AG09319 (cell line): ENCODE results near the gene CNN2.
A peak's percentile ranks its signal among the peaks of the same experiment; 100 is the strongest.

Experiments
- DNase-seq: peaks from one replicate; pipeline ENCODE4 v3.0.0-alpha.2; 2010; ENCODE audit warnings: low read depth; ENCODE audit errors: extremely low read depth
- TF ChIP-seq, protein P1 (sequence below): IDR thresholded peaks from 2 replicates; pipeline ENCODE4 v1.5.1; 2011; ENCODE audit warnings: low read depth, mild to moderate bottlenecking, inconsistent platforms, low read length, moderate library complexity

The CNN2 gene

DNA sequence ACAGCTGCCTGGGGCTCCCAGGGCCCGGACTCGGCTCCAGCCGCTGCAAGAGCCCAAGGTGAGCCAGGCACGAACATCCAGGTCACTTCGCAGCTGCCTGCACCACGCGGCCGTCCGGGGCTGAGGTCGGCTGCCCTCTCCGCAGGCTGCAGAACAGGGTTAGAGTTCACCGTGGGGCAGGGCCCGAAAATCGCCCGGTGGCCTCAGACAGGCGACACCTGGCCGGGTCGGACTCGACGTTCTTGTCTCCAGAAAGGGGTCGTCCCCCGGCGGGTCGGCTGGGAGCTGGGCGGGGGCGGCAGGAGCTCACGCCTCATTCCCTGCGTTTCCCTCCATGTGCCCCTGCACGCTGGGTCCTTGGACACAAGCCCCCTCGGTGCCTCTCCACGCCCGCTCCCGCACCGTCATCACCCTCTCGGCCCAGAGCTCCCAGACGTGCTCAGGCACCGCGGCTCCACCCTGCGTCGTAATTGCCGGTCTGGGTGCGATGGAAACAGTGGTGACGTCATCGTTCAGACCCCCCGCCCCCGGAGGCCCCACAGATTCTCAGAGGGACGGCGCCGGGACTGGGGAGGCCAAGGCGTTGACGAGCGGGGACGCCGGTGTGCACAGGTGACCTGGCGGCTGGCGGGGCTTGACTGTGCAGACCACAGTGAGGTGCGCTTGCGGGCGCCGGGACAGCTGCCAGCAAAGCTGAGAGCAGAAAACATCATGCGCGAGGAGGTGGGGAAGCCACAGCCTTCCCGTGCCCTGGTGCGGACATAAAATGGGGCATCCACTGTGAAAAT is 30.2 kb upstream of the CNN2 start:
- TF ChIP-seq, protein P1, sequence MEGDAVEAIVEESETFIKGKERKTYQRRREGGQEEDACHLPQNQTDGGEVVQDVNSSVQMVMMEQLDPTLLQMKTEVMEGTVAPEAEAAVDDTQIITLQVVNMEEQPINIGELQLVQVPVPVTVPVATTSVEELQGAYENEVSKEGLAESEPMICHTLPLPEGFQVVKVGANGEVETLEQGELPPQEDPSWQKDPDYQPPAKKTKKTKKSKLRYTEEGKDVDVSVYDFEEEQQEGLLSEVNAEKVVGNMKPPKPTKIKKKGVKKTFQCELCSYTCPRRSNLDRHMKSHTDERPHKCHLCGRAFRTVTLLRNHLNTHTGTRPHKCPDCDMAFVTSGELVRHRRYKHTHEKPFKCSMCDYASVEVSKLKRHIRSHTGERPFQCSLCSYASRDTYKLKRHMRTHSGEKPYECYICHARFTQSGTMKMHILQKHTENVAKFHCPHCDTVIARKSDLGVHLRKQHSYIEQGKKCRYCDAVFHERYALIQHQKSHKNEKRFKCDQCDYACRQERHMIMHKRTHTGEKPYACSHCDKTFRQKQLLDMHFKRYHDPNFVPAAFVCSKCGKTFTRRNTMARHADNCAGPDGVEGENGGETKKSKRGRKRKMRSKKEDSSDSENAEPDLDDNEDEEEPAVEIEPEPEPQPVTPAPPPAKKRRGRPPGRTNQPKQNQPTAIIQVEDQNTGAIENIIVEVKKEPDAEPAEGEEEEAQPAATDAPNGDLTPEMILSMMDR = no peak
- no peak for DNase-seq

- TF ChIP-seq, protein P1 = no peak
- no peak for DNase-seq
Measured at GRCh38 chr19:998064-998463, 28.3 kb upstream of the CNN2 start.

- TF ChIP-seq, protein P1 = no peak
- no peak for DNase-seq
Measured at GRCh38 chr19:999379-999719, 27.1 kb upstream of the CNN2 start.

DNA sequence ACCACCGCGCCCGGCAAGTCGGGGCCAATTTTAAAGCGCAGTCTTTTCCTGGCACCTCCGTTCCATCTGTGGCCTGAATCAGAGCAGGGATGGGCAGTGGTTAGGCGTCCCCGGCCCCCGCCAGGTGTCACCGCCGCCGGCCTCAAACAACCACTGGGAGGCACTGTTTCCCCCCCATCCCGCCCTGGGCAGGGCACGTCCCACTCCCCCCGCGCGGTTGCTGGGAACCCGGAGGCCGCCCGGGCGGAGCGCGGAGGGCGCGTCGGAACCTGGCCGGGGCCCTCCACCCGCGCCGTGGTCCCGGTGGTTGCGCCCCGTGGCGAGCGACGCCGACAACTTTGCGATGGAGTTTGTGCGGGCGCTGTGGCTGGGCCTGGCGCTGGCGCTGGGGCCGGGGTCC is 26.3 kb upstream of the CNN2 start, which contains the start of gene GRIN3B:
TSS of gene GRIN3B (plus strand) at position 325 of the 400 bp plus-strand sequence. CDS start at position 344, 19 bp downstream.
- DNase-seq = no peak

GRCh38 chr19:1000591-1001537 is 25.5 kb upstream of the CNN2 start:
- TF ChIP-seq, protein P1 = no peak
- no peak for DNase-seq

More for the DNA sequence above, 26.3 kb upstream of the CNN2 start, which contains the start of gene GRIN3B:
- TF ChIP-seq, protein P1 = peak; percentile 49

- TF ChIP-seq, protein P1 = peak; percentile 80
- no peak for DNase-seq
Measured at GRCh38 chr19:1001538-1002166, 24.8 kb upstream of the CNN2 start.

- no peak for DNase-seq
- TF ChIP-seq, protein P1 = no peak
Measured at GRCh38 chr19:1002600-1002999, 23.8 kb upstream of the CNN2 start.
